ENCODE results near the gene CENPM. TPM values are rescaled to one million over a fixed set of nuclear protein-coding genes. Genes with fewer than 3 reads are reported as not detected.

The CENPM gene
- polyA plus RNA-seq, 1 donor from 2014 or later: 2.1 TPM

- Histone ChIP-seq H3K4me3 (ENCODE audit: low read length) (no peak overlapping the region), H3K27me3 (ENCODE audit: insufficient read depth, low read depth, low read length) (peaks cover 32% of the 10 kb centered on the region), H3K36me3 (ENCODE audit: insufficient read depth, low read length) (no peaks in the 10 kb centered on the region), H2AFZ (ENCODE audit: low read depth, low read length) (no peak overlapping the region), H3K9ac (ENCODE audit: low read length) (no peak overlapping the region), H3K4me2 (ENCODE audit: low read length) (no peak overlapping the region), H3K9me3 (ENCODE audit: low read length) (no peaks in the 10 kb centered on the region), H3K9me2 (ENCODE audit: insufficient read depth, low read length) (no peaks in the 10 kb centered on the region), H3K79me2 (replicated peaks; ENCODE audit: insufficient read depth, low read length) (no peaks in the 10 kb centered on the region), H3F3A (ENCODE audit: insufficient read depth, low read length, poor library complexity, severe bottlenecking) (no peaks in the 10 kb centered on the region), H3K27ac (ENCODE audit: low read length) (no peak overlapping the region), H4K20me1 (ENCODE audit: insufficient read depth) (no peaks in the 10 kb centered on the region)
- no peak for TF ChIP-seq CTCF (IDR thresholded peaks at IDR 0.05; ENCODE audit: poor library complexity, severe bottlenecking)
- TF ChIP-seq EZH2 (IDR thresholded peaks at IDR 0.05; ENCODE audit: borderline replicate concordance, insufficient read depth, low read length, poor library complexity, severe bottlenecking): no peak
- no peak for TF ChIP-seq RAD21 (conservative IDR thresholded peaks at IDR 0.05)
- no peak for TF ChIP-seq SMC3 (conservative IDR thresholded peaks at IDR 0.05; ENCODE audit: poor library complexity)
- TF ChIP-seq POLR2AphosphoS5 (IDR thresholded peaks at IDR 0.05): no peak
- TF ChIP-seq, protein P1, sequence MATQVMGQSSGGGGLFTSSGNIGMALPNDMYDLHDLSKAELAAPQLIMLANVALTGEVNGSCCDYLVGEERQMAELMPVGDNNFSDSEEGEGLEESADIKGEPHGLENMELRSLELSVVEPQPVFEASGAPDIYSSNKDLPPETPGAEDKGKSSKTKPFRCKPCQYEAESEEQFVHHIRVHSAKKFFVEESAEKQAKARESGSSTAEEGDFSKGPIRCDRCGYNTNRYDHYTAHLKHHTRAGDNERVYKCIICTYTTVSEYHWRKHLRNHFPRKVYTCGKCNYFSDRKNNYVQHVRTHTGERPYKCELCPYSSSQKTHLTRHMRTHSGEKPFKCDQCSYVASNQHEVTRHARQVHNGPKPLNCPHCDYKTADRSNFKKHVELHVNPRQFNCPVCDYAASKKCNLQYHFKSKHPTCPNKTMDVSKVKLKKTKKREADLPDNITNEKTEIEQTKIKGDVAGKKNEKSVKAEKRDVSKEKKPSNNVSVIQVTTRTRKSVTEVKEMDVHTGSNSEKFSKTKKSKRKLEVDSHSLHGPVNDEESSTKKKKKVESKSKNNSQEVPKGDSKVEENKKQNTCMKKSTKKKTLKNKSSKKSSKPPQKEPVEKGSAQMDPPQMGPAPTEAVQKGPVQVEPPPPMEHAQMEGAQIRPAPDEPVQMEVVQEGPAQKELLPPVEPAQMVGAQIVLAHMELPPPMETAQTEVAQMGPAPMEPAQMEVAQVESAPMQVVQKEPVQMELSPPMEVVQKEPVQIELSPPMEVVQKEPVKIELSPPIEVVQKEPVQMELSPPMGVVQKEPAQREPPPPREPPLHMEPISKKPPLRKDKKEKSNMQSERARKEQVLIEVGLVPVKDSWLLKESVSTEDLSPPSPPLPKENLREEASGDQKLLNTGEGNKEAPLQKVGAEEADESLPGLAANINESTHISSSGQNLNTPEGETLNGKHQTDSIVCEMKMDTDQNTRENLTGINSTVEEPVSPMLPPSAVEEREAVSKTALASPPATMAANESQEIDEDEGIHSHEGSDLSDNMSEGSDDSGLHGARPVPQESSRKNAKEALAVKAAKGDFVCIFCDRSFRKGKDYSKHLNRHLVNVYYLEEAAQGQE (IDR thresholded peaks at IDR 0.05; ENCODE audit: borderline replicate concordance): no peak
- no peak for TF ChIP-seq MXI1 (conservative IDR thresholded peaks at IDR 0.05; ENCODE audit: poor library complexity, severe bottlenecking)
- TF ChIP-seq EP300 (conservative IDR thresholded peaks at IDR 0.05; ENCODE audit: poor library complexity, severe bottlenecking): no peak
- TF ChIP-seq TAF1 (IDR thresholded peaks at IDR 0.05; ENCODE audit: low read depth): no peak
These were observed 40.1 kb downstream of the CENPM start for GRCh38 chr22:41906822-41907221.

- Histone ChIP-seq H2AFZ (ENCODE audit: low read depth, low read length) (no peak overlapping the region), H3K4me3 (ENCODE audit: low read length) (no peak overlapping the region), H3K36me3 (ENCODE audit: insufficient read depth, low read length) (peaks cover 4% of the 10 kb centered on the region), H3K27ac (ENCODE audit: low read length) (no peak overlapping the region), H3K27me3 (ENCODE audit: insufficient read depth, low read depth, low read length) (peaks cover 20% of the 10 kb centered on the region), H3K79me2 (replicated peaks; ENCODE audit: insufficient read depth, low read length) (no peaks in the 10 kb centered on the region), H3K9ac (ENCODE audit: low read length) (no peak overlapping the region), H3K9me3 (ENCODE audit: low read length) (no peaks in the 10 kb centered on the region), H4K20me1 (ENCODE audit: insufficient read depth) (no peaks in the 10 kb centered on the region), H3K9me2 (ENCODE audit: insufficient read depth, low read length) (no peaks in the 10 kb centered on the region), H3K4me2 (ENCODE audit: low read length) (no peak overlapping the region), H3F3A (ENCODE audit: insufficient read depth, low read length, poor library complexity, severe bottlenecking) (no peaks in the 10 kb centered on the region)
- TF ChIP-seq POLR2AphosphoS5 (IDR thresholded peaks at IDR 0.05) (no peak), MXI1 (conservative IDR thresholded peaks at IDR 0.05; ENCODE audit: poor library complexity, severe bottlenecking) (no peak), CTCF (IDR thresholded peaks at IDR 0.05; ENCODE audit: poor library complexity, severe bottlenecking) (no peak), EZH2 (IDR thresholded peaks at IDR 0.05; ENCODE audit: borderline replicate concordance, insufficient read depth, low read length, poor library complexity, severe bottlenecking) (no peak), SMC3 (conservative IDR thresholded peaks at IDR 0.05; ENCODE audit: poor library complexity) (no peak), RAD21 (conservative IDR thresholded peaks at IDR 0.05) (no peak)
- TF ChIP-seq, protein P1 (IDR thresholded peaks at IDR 0.05; ENCODE audit: borderline replicate concordance): no peak
These were observed 41.3 kb downstream of the CENPM start for GRCh38 chr22:41905411-41906202.

All from neural cell (in vitro differentiated cells).